ENCODE results near the gene ARHGEF28. TPM values are rescaled to one million over a fixed set of nuclear protein-coding genes. Genes with fewer than 3 reads are reported as not detected.
A peak's percentile ranks its signal among the peaks of the same experiment; 100 is the strongest.

The ARHGEF28 gene
- total RNA-seq, 1 experiment from 2014 or later: 6.1 TPM

GRCh38 chr5:73791389-73791788 lies 165.4 kb downstream of the ARHGEF28 start:
- Histone ChIP-seq H3K36me3 (ENCODE audit: control insufficient read depth in 1 of 2, insufficient read depth in 2 of 2, low read length in 2 of 2) (no peaks in the 10 kb centered on the region), H3K9me3 (ENCODE audit: control insufficient read depth in 1 of 2, insufficient read depth in 1 of 2, low read depth in 1 of 2, low read length in 2 of 2) (no peaks in the 10 kb centered on the region), H3K4me2 (ENCODE audit: low read length) (no peak overlapping the region), H3K4me1 (ENCODE audit: control insufficient read depth in 1 of 2, insufficient read depth in 2 of 2, low read length in 2 of 2) (no peaks in the 10 kb centered on the region), H3K9ac (ENCODE audit: low read length) (no peak overlapping the region), H3K4me3 (replicated peaks in 1 of 2; ENCODE audit: low read depth in 1 of 2, low read length in 2 of 2) (no peak overlapping the region), H3K79me2 (ENCODE audit: insufficient read depth, low read length) (no peaks in the 10 kb centered on the region), H3K9me2 (ENCODE audit: insufficient read depth) (no peaks in the 10 kb centered on the region), H2AFZ (ENCODE audit: low read depth, low read length, poor library complexity, severe bottlenecking) (no peak overlapping the region), H4K20me1 (ENCODE audit: insufficient read depth) (no peaks in the 10 kb centered on the region), H3K27me3 (ENCODE audit: insufficient read depth, low read length) (no peaks in the 10 kb centered on the region), H3K27ac (ENCODE audit: low read depth, low read length) (no peak overlapping the region)
- ChIA-PET POLR2A (no interaction called here), CTCF (interaction anchor here (5.0 kb wide), 1 partner anchor 200 kb away, joined by 112 read pairs; no protein-coding TSS in a partner anchor), RAD21 (ENCODE audit: low non-redundant PET in 1 of 2, low total read pairs in 2 of 2, uncharacterized antibody in 2 of 2, unreplicated experiment in 2 of 2) (interaction anchor here in 1 of 2 experiments (1.9 kb wide), 1 partner anchor 200 kb away, joined by 11 read pairs; no protein-coding TSS in a partner anchor)
- DNase-seq (ENCODE audit: low read depth, low spot score): no peak
- TF ChIP-seq EGR1 (IDR thresholded peaks at IDR 0.05; ENCODE audit: low read depth): no peak
- no TSS peak for BruUV-seq (replicated peaks)
- intact Hi-C loops (cut with micrococcal nuclease): loop anchor here (5.0 kb wide), 1 partner anchor 869 kb away; no protein-coding TSS in a partner anchor
- no peak for ATAC-seq

GRCh38 chr5:73792687-73793320 lies 166.8 kb downstream of the ARHGEF28 start:
- DNase-seq (ENCODE audit: low read depth, low spot score) (peak; percentile 43), ATAC-seq (peak; percentile 93)
- ChIA-PET CTCF (interaction anchor here (0.6 to 5.0 kb wide), 8 partner anchors 9 to 577 kb away, joined by 3 to 112 read pairs (median 3); no protein-coding TSS in a partner anchor), POLR2A (no interaction called here), RAD21 (ENCODE audit: low non-redundant PET in 1 of 2, low total read pairs in 2 of 2, uncharacterized antibody in 2 of 2, unreplicated experiment in 2 of 2) (interaction anchor here (0.6 to 1.9 kb wide), 3 partner anchors 202 to 678 kb away, joined by 3 to 11 read pairs (median 11); no protein-coding TSS in a partner anchor)
- Histone ChIP-seq H3K27me3 (ENCODE audit: insufficient read depth, low read length) (no peaks in the 10 kb centered on the region), H3K9me3 (ENCODE audit: control insufficient read depth in 1 of 2, insufficient read depth in 1 of 2, low read depth in 1 of 2, low read length in 2 of 2) (no peaks in the 10 kb centered on the region), H3K4me2 (ENCODE audit: low read length) (no peak overlapping the region), H3K36me3 (ENCODE audit: control insufficient read depth in 1 of 2, insufficient read depth in 2 of 2, low read length in 2 of 2) (no peaks in the 10 kb centered on the region), H3K4me3 (replicated peaks in 1 of 2; ENCODE audit: low read depth in 1 of 2, low read length in 2 of 2) (no peak overlapping the region), H3K27ac (ENCODE audit: low read depth, low read length) (no peak overlapping the region), H3K9me2 (ENCODE audit: insufficient read depth) (no peaks in the 10 kb centered on the region), H3K4me1 (ENCODE audit: control insufficient read depth in 1 of 2, insufficient read depth in 2 of 2, low read length in 2 of 2) (no peaks in the 10 kb centered on the region), H3K79me2 (ENCODE audit: insufficient read depth, low read length) (no peaks in the 10 kb centered on the region), H3K9ac (ENCODE audit: low read length) (no peak overlapping the region), H4K20me1 (ENCODE audit: insufficient read depth) (no peaks in the 10 kb centered on the region), H2AFZ (ENCODE audit: low read depth, low read length, poor library complexity, severe bottlenecking) (no peak overlapping the region)
- TF ChIP-seq EZH2phosphoT487 (IDR thresholded peaks at IDR 0.05; ENCODE audit: borderline replicate concordance) (no peak), ATF3 (IDR thresholded peaks at IDR 0.05) (no peak), CTCF (IDR thresholded peaks at IDR 0.05 in 2 of 3, conservative IDR thresholded peaks at IDR 0.05 in 1 of 3; ENCODE audit: borderline replicate concordance in 1 of 3, insufficient read depth in 1 of 3, low read depth in 2 of 3, low read length in 2 of 3) (peak; percentile 80 to 97 (median 93)), EZH2 (IDR thresholded peaks at IDR 0.05) (no peak), RAD21 (IDR thresholded peaks at IDR 0.05; ENCODE audit: low read depth) (peak; percentile 93), JUND (IDR thresholded peaks at IDR 0.05) (no peak)
- no TSS peak for BruUV-seq (replicated peaks)
- intact Hi-C loops (cut with micrococcal nuclease): loop anchor here (1.0 to 5.0 kb wide), 3 partner anchors 202 to 871 kb away; no protein-coding TSS in a partner anchor
